K562 (cell line): Measurements from ENCODE around the gene NALF2. TPM values are rescaled to one million over a fixed set of nuclear protein-coding genes. Genes with fewer than 3 reads are reported as not detected.

ENCODE experiments used
- ATAC-seq: fragments of 200-7000 bp; cut with Tn5 transposase; 3 replicates; pipeline ENCODE4 v1.9.1; 2020; ENCODE audit warnings: moderate library complexity
- BruUV-seq: library from RNA; stranded (reverse); fragments of 400-500 nt; replicated peaks from 2 replicates; lab custom pipeline; 2021; lab: Mats Ljungman, UMichigan
- CTCF ChIA-PET: fragments of 300-600 bp; formaldehyde crosslinking; extraction: SDS; loops from one replicate; lab custom pipeline; 2021; ENCODE audit warnings: low intra/inter-chr PET ratio; lab: Yijun Ruan, JAX
- POLR2A ChIA-PET: fragments of 300-600, 350-650 bp; sonication (Branson Sonifier 250); formaldehyde crosslinking; extraction: SDS; loops from one replicate; lab custom pipeline; 2021; ENCODE audit warnings: antibody characterized with exemption, inconsistent platforms; lab: Yijun Ruan, JAX
- DNase-seq, 4 experiments: peaks; one replicate each; pipeline versions ENCODE4 v3.0.0 to v3.0.0-alpha.2; 2011 to 2018; ENCODE audit warnings: low spot score in 3 of 4, mixed read lengths in 3 of 4; ENCODE audit errors: extremely low read depth in 1 of 4
- FAIRE-seq: peaks from 2 replicates; lab custom pipeline; 2011; peaks lifted over from hg19 to GRCh38; lab: Jason Lieb, UNC
- H2AFZ ChIP-seq: 2 replicates; pipeline ENCODE4 v1.6.0; 2011; ENCODE audit warnings: low read depth, low read length, control low read depth, inconsistent platforms
- H3K27ac ChIP-seq: fragments of 200-600 bp; 3 replicates; pipeline ENCODE4 v1.8.0; 2011; ENCODE audit warnings: low read depth, mild to moderate bottlenecking, control low read depth, inconsistent platforms, low read length, moderate library complexity, mixed read lengths; ENCODE audit errors: extremely low read depth
- H3K27me3 ChIP-seq, 2 experiments: fragments of 300-600 bp in 1 of 2; 2 replicates in 1 of 2; 3 replicates in 1 of 2; pipeline versions ENCODE4 v1.6.0 to v1.8.0; 2011; ENCODE audit warnings: inconsistent platforms in 2 of 2, low read length in 2 of 2, mild to moderate bottlenecking in 1 of 2, mixed read lengths in 1 of 2, moderate library complexity in 1 of 2; ENCODE audit not compliant: control insufficient read depth in 2 of 2, insufficient read depth in 2 of 2
- H3K36me3 ChIP-seq: fragments of 300-600 bp; 3 replicates; pipeline ENCODE4 v1.8.0; 2011; ENCODE audit warnings: mild to moderate bottlenecking, low read length, inconsistent platforms; ENCODE audit not compliant: control insufficient read depth, insufficient read depth
- H3K4me1 ChIP-seq, 2 experiments: fragments of 200-600 bp in 1 of 2; replicated peaks in 1 of 2; 2 replicates in 1 of 2; 3 replicates in 1 of 2; pipeline versions ENCODE4 v1.5.1 to v1.8.0; 2011; ENCODE audit warnings: inconsistent platforms in 2 of 2, low read length in 2 of 2, mild to moderate bottlenecking in 1 of 2, mixed read lengths in 1 of 2, moderate library complexity in 1 of 2; ENCODE audit not compliant: control insufficient read depth in 2 of 2, insufficient read depth in 2 of 2
- H3K4me2 ChIP-seq: 2 replicates; pipeline ENCODE4 v1.6.1; 2011; ENCODE audit warnings: low read length, control low read depth, inconsistent platforms, mixed read lengths; ENCODE audit not compliant: insufficient read depth
- H3K4me3 ChIP-seq: fragments of 200-600 bp; sonication (generic), shearing (Covaris generic); 2 replicates; pipeline ENCODE4 v1.5.1; 2016; ENCODE audit warnings: control low read depth, inconsistent platforms
- H3K79me2 ChIP-seq: fragments of 200-600 bp; 3 replicates; pipeline ENCODE4 v1.8.0; 2011; ENCODE audit warnings: low read length, inconsistent platforms; ENCODE audit not compliant: control insufficient read depth, insufficient read depth
- H3K9ac ChIP-seq, 2 experiments: 2 replicates each; pipeline versions ENCODE4 v1.6.0 to v1.6.1; 2011; ENCODE audit warnings: low read depth in 2 of 2, low read length in 2 of 2, control low read depth in 1 of 2, inconsistent platforms in 1 of 2, mild to moderate bottlenecking in 1 of 2, mixed read lengths in 1 of 2; ENCODE audit not compliant: insufficient read depth in 1 of 2
- H3K9me1 ChIP-seq: one replicate; pipeline ENCODE4 v1.6.0; 2011; ENCODE audit warnings: inconsistent platforms, mild to moderate bottlenecking, low read length, moderate library complexity; ENCODE audit not compliant: control insufficient read depth, insufficient read depth
- H3K9me3 ChIP-seq: replicated peaks from 2 replicates; pipeline ENCODE4 v1.5.1; 2011; ENCODE audit warnings: low read depth, low read length, inconsistent platforms; ENCODE audit not compliant: control insufficient read depth, insufficient read depth
- H4K20me1 ChIP-seq: replicated peaks from 2 replicates; pipeline ENCODE4 v1.6.1; 2011; ENCODE audit warnings: low read length, inconsistent platforms, mixed read lengths; ENCODE audit not compliant: control insufficient read depth, insufficient read depth
- ARID3B ChIP-seq: fragments of 250-450 bp; sonication (Bioruptor Pico); IDR thresholded peaks from 2 replicates; pipeline ENCODE4 v1.4.0; 2020; ENCODE audit warnings: borderline replicate concordance
- CBFA2T2 ChIP-seq: fragments of 450-650 bp; conservative IDR thresholded peaks from 2 replicates; pipeline ENCODE4 v1.6.1; 2017; ENCODE audit warnings: mild to moderate bottlenecking
- CBFA2T3 ChIP-seq: fragments of 450-650 bp; IDR thresholded peaks from 2 replicates; pipeline ENCODE4 v1.6.1; 2017
- ESRRA ChIP-seq: fragments of 450-650 bp; IDR thresholded peaks from 2 replicates; pipeline ENCODE4 v1.6.1; 2014; ENCODE audit warnings: low read depth, mild to moderate bottlenecking, moderate library complexity, borderline replicate concordance
- GABPB1 ChIP-seq: sonication (generic); formaldehyde crosslinking; IDR thresholded peaks from 2 replicates; pipeline ENCODE4 v1.8.0; 2022; ENCODE audit warnings: mild to moderate bottlenecking, missing genetic modification reagents
- KLF16 ChIP-seq: IDR thresholded peaks from 2 replicates; pipeline ENCODE4 v1.6.1; 2016; ENCODE audit warnings: antibody characterized with exemption
- MTA3 ChIP-seq: fragments of 450-650 bp; formaldehyde crosslinking; IDR thresholded peaks from 2 replicates; pipeline ENCODE4 v1.6.1; 2017; ENCODE audit warnings: mild to moderate bottlenecking, borderline replicate concordance
- TSC22D4 ChIP-seq: fragments of 450-650 bp; IDR thresholded peaks from 2 replicates; pipeline ENCODE4 v1.6.1; 2016; ENCODE audit warnings: missing genetic modification characterization, missing biosample characterization, control low read depth
- ZKSCAN8 ChIP-seq: fragments of 200-800 bp; sonication (Bioruptor generic); IDR thresholded peaks from 2 replicates; pipeline ENCODE4 v1.6.1; 2016; ENCODE audit warnings: missing genetic modification characterization, missing compliant biosample characterization
- ZNF134 ChIP-seq: fragments of 250-450 bp; sonication (Bioruptor Pico); conservative IDR thresholded peaks from 2 replicates; pipeline ENCODE4 v1.4.0; 2020
- WGBS: fragments of 100-300 bp; shearing (Covaris generic); methylation state at CpG from one replicate; pipeline ENCODE4 v1.1.6; 2016; ENCODE audit warnings: low coverage, mixed read lengths; ENCODE audit not compliant: insufficient coverage; ENCODE audit errors: missing lambda C conversion rate; 5-methylcytosine and 5-hydroxymethylcytosine counted together
- in situ Hi-C: fragments of 300-500 bp; cut with MboI; formaldehyde crosslinking; loops from 4 replicates; pipeline ENCODE4 v1.15.0; 2018; ENCODE audit warnings: inconsistent platforms, mixed read lengths
- intact Hi-C: fragments of 100-400 bp; cut with micrococcal nuclease; formaldehyde crosslinking; loops from 2 replicates; pipeline ENCODE4 v1.14.2; 2022
- polyA plus RNA-seq, 8 experiments: library from polyadenylated mRNA; depleted of rRNA in 4 of 8; stranded (reverse) in 5 of 8; unstranded in 3 of 8; fragments of >200 nt; fragmentation: Nextera tagmentation in 2 of 8; fragmentation: Illumina TruSeq in 1 of 8; extraction: Ambion mirVana in 2 of 8; extraction: Trizol in 1 of 8; gene quantifications; 2 replicates each; pipeline versions ENCODE4 v1.2.1 to v1.2.3, GENCODE V29; 2011 to 2014; ENCODE audit warnings: inconsistent platforms in 1 of 8, missing spikeins in 1 of 8
- total RNA-seq, 7 experiments: library from RNA; depleted of rRNA in 6 of 7; stranded (reverse); fragments of >200 nt in 6 of 7; fragmentation: Illumina TruSeq in 2 of 7; extraction: Trizol in 2 of 7; gene quantifications; 2 replicates each; pipeline versions ENCODE4 v1.2.1 to v1.2.3, GENCODE V29; 2011 to 2021; ENCODE audit warnings: low replicate concordance in 1 of 7

NALF2 gene
- total and polyA plus RNA-seq, 9 of the 15 experiments (the other 6 are each of a cell fraction or from before 2014, with no cell fraction given): not detected

GRCh38 chrX:69546417-69546816 lies 42.3 kb downstream of the NALF2 start:
- H3K79me2 ChIP-seq: no peaks in the 10 kb centered on the region
- H3K9ac ChIP-seq: no peak overlapping the region
- no peak for DNase-seq
- no peak overlapping the region for H3K27ac ChIP-seq
- no peak for ATAC-seq
- H3K36me3 ChIP-seq: no peaks in the 10 kb centered on the region
- no peak overlapping the region for H3K4me3 ChIP-seq
- WGBS: 0% methylated on average over 6 of the region's 8 CpGs
- no TSS peak for BruUV-seq
- ChIA-PET CTCF (no interaction called here), POLR2A (no interaction called here)
- no peaks in the 10 kb centered on the region for H3K4me1 ChIP-seq
- H3K4me2 ChIP-seq: no peak overlapping the region
- intact Hi-C loops (no loop called here), in situ Hi-C loops (loop anchor here (25.0 kb wide), 1 partner anchor 491 kb away; the partner anchor contains the start of gene AWAT2)
- TF ChIP-seq KLF16 (no peak), ZNF134 (CRISPR knock-in tag) (no peak), GABPB1 (no peak), MTA3 (no peak), ZKSCAN8 (no peak), ARID3B (CRISPR knock-in tag) (no peak), CBFA2T2 (no peak), ESRRA (no peak), CBFA2T3 (no peak), TSC22D4 (no peak)
- H3K9me3 ChIP-seq: no peaks in the 10 kb centered on the region
- no peaks in the 10 kb centered on the region for H3K9me1 ChIP-seq
- H3K27me3 ChIP-seq: no peaks in the 10 kb centered on the region
- H4K20me1 ChIP-seq: no peaks in the 10 kb centered on the region
- H2AFZ ChIP-seq: no peak overlapping the region
- no peak for FAIRE-seq
